Measurements from ENCODE around the gene GPI.

Gene GPI

DNA sequence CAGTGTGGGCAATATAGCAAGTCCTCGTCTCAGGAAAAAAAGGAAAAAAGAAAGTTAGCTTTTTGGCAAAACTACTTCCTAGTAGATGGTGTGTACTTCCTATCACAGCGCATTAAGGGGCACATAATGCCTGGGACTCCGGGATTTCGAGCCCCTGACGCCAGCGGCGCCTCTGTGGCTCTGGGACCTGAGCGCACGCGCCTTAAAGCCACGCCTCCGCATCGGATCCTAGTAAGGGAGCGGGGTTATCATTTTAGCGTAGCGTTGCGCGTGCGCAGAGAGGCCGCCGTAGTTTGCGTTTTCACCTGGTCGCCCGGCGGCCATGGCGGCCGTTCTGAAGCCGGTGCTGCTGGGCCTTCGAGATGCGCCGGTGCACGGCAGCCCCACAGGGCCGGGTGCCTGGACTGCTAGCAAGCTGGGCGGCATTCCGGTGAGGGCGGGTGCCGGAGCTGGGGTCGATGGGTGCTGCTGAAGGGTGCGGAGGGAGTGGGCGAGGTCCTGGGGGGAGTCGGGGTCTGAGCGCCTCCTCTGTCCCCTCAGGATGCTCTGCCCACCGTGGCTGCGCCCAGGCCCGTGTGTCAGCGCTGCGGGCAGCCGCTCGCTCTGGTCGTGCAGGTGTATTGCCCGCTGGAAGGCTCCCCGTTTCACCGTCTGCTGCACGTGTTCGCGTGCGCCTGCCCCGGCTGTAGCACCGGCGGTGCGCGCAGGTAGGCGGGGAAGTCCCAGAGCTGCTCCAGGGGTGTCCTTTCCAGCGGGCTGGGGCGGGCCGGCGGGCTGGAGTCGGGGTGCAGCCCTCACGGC is 39.3 kb downstream of the GPI start, which contains the start of gene PDCD2L:
Gene PDCD2L, plus strand, starts transcription at position 291 of the 801 bp plus-strand sequence. Its CDS starts 32 bp downstream, at position 323.
- DNase-seq (ENCODE audit: low read depth) = peak; percentile 93

- no peak for DNase-seq (ENCODE audit: low read depth)
These were observed 41.1 kb downstream of the GPI start for GRCh38 chr19:34405892-34406660.

- no peak for DNase-seq (ENCODE audit: low read depth)
These were observed 43.4 kb downstream of the GPI start for GRCh38 chr19:34408411-34408810.

DNA sequence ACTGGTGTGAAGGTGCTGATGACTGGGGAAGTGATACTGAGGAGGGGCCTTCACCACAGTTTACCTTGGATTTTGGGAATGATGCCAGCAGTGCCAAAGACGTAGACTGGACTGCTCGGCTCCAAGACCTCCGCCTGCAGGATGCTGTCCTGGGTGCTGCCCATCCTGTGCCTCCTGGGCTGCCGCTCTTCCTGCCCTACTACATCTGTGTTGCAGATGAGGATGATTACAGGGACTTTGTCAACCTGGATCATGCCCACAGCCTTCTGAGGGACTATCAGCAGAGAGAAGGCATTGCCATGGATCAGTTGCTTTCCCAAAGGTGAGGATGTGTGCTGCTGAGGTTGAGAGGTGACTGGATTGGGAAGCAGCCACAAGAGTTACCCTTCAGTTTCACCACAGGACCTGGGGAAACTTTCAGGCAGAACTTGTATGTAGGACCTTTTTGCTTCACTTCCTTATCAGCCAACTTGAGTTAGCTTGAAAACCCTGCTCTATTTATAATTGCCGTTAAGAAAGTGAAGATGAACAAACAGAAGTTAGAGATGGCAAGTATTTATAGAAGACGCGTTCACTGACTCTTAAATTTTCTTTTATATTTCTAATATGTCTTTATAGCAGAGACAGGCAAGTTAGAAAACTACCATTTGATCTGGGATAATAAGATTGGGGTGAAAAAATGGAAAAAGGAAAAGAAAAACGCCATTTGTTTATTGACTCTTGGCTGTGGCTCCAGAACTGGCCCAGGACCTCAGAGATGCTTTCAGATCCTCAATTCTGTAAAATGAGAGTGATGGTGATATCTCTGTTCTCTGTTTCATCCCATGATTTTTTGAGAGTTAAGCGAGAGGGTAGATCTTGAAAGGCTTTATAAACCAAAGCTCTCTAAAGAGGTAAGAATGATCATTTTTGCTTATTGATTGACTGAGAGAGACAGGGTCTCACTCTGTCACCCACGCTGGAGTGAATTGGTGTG is 44.5 kb downstream of the GPI start:
- no peak for DNase-seq (ENCODE audit: low read depth)

DNA sequence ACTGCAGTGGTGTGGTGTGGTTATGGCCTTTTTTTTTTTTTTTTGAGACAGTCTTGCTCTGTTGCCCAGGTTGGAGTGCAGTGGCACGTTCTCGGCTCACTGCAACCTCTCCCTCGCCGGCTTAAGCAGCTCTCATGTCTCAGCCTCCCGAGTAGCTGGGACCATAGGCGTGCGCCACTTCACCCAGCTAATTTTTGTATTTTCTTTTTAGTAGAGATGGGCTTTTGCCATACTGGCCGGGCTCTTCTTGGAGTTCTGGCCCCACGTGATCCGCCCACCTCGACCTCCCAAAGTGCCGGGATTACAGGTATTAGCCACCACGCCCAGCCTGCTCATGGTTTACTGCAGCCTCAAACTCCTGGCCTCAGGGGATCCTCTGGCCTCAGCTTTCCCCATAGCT is 46.2 kb downstream of the GPI start:
- no peak for DNase-seq (ENCODE audit: low read depth)

DNA sequence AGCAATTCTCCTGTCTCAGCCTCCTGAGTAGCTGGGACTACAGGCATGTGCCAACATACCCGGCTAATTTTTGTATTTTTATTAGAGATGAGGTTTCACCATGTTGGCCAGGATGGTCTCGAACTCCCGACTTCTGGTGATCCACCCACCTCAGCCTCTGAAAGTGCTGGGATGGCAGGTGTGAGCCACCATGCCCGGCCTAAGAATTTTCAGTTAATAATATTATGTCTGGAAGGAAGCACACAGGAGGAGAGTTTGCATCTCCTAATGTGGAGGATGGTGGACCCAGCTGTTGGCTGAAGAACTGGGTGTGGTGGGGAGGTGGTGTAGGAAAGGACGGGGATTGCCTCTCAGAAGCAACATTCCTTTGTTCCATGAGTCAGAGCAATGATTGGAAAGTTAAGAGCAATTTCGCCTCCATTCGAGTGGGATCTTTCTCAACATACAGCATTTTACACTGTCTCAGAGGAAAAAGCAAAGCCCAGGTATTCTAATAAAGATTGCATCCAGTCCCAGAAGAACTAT is 51.1 kb downstream of the GPI start:
- no peak for DNase-seq (ENCODE audit: low read depth)

GRCh38 chr19:34418300-34418699 is 53.3 kb downstream of the GPI start:
- no peak for DNase-seq (ENCODE audit: low read depth)

DNA sequence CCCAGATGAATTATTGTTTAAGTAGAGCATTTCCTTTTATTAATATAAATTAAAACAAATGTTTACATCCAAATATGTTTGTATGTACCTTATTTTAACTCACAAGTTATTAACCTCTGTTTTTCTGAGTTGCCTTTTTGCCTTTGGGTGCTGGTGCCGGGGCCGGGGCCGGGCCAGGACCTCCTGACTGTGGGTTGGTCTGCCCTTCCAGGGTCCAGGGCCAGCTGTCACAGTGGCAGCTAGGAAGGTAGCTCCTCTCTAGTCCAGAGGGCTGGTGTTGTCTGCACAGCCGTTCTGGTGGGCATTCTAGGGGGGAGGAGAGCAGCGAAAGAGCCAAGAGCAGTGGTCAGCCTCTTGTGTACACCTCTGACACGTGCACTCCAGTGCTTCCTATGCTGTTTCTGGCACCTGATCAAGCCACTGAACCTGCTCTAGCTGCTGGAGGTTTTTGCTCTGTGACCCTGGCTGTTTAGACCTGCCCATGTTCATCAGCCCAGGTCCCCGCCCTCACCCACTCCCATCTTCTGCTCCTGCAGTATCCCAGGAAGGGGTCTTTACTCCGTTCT is 61.2 kb downstream of the GPI start:
- no peak for DNase-seq (ENCODE audit: low read depth)

DNA sequence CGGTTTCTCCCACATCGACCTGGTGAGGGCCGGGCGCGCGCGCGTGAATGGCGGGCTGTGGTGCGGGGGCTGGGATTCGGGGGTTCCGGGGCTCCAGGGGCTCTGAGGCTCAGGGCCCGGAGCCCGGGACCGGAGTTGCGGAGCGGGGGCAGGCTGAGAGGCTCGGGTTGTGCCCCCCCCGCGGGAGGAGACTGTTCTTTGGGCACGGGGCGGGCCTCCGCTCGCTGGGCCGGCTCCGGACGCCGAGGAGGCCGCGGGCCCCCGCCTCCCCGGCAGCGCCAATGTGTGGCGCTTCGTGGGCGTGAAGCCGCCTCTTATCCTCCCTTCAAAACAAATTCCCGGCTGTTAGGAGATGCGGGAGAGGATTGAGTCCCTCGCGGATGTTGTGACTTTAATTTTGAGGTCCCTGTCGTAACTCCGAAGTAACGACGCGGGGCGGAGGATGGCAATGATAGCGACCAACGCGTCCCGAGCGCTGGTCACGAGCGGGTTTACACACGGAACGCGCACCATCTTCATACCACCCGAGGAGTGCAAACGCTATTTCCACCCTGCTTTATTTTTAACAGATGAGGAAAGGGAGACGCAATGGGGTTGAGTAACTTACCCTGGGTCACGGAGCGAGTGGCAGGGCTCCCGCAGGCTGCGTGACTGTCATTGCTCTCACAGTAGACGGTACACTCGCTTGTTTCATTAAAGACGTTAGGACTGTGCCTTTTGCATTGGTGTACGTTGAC is 63.7 kb downstream of the GPI start:
- DNase-seq (ENCODE audit: low read depth) = no peak

- DNase-seq (ENCODE audit: low read depth) = no peak
These were observed 64.6 kb downstream of the GPI start for GRCh38 chr19:34429553-34429952.

- peak; percentile 14 for DNase-seq (ENCODE audit: low read depth)
These were observed 66.0 kb downstream of the GPI start for GRCh38 chr19:34430738-34431625.

DNA sequence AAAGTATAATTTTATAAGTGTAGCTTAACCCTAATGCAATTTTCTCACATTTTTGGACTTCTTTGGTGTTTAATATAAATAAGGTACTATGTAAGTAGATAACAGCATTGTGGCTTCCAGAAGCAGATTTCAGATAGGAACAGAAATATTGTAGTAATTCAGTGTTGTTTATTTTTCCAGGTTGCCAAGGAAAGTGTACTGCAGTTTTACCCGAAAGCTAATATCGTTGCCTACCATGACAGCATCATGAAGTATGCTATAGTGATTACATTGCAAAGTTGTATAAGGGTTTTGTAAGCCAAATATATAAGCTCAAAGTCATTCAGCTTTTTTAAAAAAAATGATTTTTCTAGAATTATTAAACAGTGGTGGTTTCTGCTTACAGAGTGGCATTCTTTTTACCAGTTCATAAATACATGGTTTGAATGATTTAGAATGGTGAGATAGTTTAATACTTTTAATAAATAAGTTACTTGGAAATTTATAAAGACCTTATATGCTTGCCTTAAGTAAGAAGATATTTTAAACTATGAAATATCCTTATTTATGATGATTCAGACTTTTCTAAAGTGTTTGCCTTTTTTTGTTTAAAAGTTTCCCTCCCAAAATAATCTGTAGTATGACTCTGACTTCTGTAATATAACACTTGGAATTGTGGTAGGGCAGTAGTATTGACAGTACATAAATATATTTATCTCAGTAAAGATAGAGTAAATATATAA is 66.8 kb downstream of the GPI start:
- DNase-seq (ENCODE audit: low read depth) = no peak

GRCh38 chr19:34432797-34433196 is 67.8 kb downstream of the GPI start:
- DNase-seq (ENCODE audit: low read depth) = no peak

DNA sequence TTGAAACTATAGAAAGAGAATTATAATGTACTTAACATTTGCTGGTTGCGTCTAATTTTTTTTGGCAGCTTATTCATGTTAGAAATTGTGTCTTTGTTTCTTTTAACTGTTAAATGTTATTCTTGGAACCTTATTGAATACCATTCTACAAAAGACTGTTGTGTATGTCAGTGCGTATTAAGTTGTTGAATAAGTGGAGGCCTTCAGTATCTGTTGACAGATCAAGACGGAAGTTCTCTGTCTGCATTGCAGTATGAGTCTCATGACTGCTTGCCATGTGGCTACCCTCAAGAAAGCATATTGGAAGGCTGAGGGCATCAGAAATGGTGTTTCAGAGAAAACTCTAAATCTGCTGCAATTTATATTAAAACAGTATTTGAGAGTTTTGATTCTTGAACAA is 71.7 kb downstream of the GPI start:
- no peak for DNase-seq (ENCODE audit: low read depth)

GRCh38 chr19:34448191-34448590 is 83.2 kb downstream of the GPI start:
- no peak for DNase-seq (ENCODE audit: low read depth)

Measured in stimulated activated CD8-positive, alpha-beta memory T cell treated with anti-CD3 and anti-CD28 coated beads, Interleukin-12 subunit alpha, Interleukin-12 subunit beta, amount 100 ng/mL, for 1 hour (primary cell).